Renal pelvis (tissue), 4 donors: ENCODE measurements around the gene BMPR1B. TPM values are rescaled to one million over a fixed set of nuclear protein-coding genes. Genes with fewer than 3 reads are reported as not detected.

Source experiments
- DNase-seq: peaks from one replicate; pipeline ENCODE4 v3.0.0-alpha.2; 2013
- polyA plus RNA-seq, 3 donors: library from polyadenylated mRNA; unstranded; fragments of 120-200 nt; gene quantifications; one replicate each; pipeline ENCODE4 v1.2.1, GENCODE V29; 2013; ENCODE audit not compliant: insufficient read length in 3 of 3

BMPR1B gene
- polyA plus RNA-seq, 3 donors: 17.3 to 24.4 (median 18.2) TPM

DNA sequence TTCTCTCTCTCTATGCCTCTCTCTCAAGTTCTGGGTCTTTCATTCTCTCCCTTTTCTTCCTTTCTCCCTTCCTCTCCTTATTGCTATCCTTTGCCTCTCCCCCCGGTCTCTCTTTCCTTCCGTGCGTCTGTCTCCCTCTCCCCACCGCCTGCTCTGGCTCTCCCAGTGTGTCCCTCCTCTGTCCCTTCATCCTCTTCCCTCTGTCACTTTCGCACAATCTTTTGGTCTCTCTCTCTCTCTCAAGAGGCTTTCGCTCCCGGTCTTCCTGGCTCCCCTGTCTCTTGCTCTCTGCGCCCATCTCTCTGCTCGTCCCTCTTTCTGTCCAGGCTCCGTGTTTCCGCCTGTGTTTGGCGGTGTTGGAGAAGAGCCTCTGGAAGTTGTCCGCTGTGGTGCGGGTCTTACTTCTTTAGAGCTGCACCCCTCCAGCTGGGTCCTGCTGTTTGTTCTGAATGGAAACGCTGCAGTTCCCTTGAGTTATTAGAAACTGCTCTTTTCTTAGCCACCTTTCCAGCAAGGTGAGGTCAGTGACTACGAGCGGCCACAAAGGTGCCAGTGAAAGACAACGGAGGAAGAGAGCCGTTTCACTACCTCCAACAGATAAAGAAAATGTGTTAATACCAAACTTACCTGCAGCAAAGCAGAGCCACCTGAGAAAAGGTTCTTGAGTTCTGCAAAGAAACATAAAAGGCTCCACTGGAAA lies 1.1 kb downstream of the BMPR1B start:
- no peak for DNase-seq

DNA sequence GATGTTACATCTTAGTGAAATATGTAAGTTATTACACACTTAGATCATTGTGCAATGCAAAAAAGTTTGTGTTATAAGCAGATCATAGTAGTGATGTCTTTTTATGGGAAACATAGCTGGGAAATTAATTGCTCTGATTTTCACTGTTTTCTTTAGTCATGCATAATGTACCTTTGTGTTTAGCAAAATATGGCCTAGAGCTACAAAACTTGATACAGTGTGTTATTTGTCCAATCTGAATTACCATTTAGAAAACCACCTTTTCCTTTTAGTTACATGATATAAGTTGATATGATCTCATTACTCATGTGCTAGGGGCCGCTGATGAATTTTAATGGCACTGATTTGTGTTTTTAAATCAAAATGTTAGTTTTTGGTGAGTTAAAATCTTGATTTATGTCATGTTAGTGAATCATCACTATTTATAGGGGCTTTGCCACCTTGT lies 2.0 kb downstream of the BMPR1B start:
- DNase-seq: no peak

DNA sequence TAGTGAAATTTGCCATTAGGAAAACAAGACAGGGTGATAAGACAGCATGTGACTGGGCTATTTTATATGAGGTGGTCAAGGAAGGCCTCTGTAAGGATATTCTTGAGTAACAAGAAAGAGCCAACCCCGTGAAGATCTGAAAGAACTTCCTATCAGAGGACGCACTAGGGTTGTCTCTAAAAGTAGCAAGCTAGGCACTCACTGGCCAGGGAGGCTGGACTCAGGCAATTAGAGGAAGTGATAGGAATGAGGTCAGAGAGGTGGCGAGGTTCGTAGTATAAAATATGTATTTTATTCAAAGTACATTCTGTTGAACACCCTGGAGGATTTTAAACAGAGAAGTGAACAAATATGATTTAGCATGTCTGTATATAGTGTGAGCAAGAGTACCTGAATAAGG lies 4.6 kb downstream of the BMPR1B start:
- DNase-seq: no peak

DNA sequence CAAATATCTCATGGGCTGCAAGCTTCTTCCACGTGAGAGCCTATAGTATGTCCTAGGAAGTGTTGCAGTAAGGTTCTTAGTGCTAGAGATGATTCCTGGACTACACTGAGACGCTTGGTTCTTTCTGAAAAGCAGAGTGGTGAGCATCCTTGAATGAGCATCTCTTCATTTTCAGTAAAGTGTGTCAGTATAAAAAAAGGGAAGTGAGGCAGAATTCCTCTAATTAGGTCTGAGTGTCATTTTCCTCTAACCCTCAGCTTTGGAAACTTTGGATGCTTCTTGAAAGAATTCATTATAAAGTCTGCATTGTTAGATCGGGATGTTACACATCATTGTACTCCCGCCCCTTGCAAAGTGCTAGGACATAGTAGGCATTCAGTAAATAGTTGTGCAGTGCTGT lies 5.2 kb downstream of the BMPR1B start:
- DNase-seq: no peak

DNA sequence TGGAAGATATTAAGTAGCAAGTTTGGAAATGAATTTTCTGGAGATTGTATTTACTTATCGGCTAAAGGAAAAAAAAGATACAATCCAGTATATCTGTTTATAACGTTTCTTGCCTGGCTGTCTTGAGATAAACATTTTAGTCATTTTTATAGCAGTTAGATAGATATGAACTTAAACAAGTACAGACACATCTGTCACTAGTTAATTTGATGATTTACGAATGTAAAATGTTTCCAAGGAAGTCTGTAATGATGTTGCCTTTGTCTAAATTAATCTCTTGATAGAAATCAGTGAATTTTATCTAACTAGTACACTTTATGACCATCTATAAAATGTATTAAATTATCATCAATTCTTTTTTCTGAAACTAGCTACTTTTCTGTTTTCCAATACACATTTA lies 5.7 kb downstream of the BMPR1B start:
- no peak for DNase-seq

DNA sequence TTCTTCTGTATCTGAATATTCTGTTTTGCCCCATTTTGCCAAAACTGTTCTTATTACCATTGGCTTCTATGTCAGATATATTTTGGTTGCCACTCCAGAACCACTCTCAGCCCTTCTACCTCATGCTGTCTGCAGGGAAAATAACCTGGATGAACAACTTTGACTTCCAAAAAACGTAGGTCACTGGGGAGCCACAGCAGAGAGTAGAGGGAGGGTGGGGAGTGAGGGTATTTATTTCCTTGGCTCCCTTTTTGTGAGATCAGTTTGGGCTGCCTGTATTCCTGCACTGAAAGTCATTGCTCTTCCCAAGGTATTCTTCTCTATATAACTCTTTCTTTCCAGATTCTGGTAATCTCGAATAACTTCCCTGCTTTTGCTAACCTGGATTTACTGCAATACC lies 6.3 kb downstream of the BMPR1B start:
- DNase-seq: no peak

DNA sequence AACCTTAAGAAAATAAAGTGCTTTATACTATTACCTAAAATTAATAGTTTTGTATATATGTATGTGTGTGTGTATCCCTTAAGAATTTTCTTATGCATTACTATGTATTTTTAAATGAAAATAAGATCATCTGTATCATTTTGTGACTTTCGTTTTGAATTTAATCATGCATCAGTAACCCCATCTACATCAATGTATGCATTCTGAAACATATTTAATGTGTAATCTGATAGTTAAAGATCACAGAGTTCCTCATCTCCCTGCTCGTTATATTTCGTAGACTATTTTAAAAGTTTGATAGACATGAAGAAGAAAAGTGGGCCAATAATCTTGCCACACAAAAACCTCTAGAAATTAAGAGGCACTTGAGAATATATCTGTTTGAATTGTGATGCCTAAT lies 7.4 kb downstream of the BMPR1B start:
- no peak for DNase-seq

DNA sequence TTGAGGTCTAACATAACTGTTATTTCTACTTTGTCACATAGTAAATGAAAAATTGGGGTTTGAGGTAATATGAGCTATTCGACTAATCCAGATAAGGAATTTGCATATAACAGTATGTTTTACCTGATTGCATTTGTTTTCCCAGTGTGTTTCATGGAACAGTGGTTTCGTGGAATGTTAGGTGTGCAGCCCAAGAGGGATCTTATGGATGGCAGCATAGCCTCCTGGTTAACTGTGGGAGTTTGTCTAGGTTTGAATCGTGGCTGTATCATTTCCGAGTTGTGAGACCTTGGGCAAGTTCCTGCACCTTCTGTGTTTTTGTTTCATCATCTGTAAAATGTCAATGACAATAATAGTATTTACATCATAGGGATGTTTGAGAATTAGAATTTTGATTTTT lies 7.9 kb downstream of the BMPR1B start:
- no peak for DNase-seq

DNA sequence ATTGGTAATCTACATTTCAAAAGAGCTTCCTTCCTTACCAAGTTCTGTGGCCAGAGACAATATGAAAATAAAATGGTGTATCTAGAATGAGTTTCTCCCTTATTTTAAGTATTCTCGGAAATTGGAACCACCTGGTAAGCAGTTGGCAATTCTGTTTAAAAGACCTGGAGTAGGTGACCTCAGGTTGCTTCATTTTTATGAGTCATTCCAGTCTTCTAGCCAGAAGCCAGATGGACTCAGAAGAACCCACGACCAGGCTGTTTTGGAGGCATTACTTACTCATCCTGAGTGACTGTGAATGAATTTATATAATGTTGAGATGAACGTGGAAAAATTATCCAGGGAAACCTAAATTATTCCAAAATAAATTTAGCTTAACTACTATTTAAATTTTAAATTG lies 9.1 kb downstream of the BMPR1B start:
- no peak for DNase-seq

DNA sequence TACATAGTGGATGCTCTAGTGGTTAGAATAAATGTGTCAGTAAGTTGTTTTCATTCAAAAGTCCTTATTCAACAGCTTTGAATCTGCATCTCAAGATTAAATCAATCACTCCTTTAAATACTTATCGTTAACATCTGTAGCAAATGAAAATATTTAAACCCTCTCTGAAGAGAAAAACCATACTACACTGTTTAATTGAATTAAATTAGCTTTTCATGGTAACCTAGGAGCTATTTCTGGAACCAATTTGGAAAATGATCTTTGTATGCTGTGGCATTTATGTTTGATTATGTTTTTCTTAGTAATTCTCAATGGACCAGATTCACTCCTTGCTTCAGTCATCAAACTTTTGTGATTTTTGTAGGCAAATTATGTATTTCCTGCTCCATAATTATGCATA lies 9.7 kb downstream of the BMPR1B start:
- DNase-seq: no peak

DNA sequence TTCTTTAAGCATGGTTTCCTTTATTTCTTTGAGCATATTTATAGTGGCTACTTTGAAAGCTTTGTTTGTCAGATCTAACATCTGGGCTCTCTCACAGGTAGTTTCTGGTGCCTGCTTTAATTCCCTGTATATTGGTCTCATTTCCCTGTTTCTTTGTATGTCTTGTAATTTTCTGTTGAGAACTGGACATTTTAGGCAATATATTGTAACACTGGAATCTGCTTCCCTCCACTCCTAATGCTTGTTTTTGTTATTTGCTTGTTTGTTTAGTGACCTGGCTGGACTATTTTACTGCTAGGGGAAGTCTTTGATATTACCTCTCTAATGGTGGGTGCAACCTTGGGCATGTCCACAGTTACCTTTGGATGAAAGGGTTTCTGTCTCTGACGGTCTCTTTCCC lies 25.0 kb downstream of the BMPR1B start:
- no peak for DNase-seq

DNA sequence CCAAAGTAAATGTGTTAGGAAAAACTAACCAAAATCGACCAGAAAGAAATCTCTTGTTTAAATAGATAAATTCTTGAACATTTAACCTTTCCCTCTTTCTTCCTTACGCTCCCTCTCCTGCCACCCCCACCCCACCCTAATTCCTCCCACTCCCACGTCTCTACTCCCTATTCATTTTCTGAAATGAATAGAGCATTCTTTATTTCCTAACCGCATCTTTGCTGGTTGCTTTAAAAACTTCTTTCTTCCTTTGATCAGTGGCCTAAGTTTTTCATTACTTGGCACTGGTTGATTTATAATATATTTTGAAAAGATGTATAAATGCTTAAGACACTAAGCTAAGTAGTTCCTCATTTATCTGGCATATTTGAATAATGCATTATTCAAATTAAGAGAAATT lies 33.9 kb downstream of the BMPR1B start:
- no peak for DNase-seq

DNA sequence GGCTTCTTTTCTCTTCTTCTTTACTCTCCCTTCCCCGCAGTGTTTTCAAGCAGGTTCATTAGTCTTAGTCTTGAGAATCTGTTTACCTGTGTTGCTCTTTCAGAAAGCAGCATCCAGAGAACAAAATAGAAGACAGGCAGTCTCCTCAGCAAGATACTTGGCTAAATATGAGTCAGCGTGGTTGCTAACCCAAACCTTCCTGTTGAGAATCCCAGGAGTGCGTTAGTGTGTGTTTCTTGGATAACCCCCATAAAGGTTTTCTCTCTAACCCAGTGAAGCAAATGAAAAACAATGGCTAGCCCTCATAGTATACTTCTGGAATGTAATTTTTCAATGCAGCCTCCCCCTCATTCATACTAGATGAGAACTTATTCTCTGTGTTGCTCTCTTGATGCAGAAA lies 41.1 kb downstream of the BMPR1B start:
- DNase-seq: no peak

DNA sequence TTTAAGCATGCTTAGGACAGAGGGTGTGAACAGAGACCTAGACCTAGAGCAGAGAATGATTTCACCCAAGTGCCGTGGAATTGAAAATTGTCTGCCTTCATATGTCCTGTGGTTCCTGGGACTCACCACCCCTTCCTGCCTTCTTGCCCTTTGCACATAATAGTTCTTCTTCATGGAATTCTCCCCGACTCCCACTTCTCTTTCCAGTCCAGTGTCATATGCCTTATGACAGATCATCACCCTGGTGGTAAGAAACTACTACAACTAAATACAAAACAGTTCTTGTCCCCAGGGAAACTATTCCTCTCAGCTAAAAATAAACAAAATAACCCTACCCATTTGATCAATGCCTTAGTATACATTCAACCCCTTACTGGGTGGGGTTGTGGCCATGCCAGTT lies 43.3 kb downstream of the BMPR1B start:
- no peak for DNase-seq

DNA sequence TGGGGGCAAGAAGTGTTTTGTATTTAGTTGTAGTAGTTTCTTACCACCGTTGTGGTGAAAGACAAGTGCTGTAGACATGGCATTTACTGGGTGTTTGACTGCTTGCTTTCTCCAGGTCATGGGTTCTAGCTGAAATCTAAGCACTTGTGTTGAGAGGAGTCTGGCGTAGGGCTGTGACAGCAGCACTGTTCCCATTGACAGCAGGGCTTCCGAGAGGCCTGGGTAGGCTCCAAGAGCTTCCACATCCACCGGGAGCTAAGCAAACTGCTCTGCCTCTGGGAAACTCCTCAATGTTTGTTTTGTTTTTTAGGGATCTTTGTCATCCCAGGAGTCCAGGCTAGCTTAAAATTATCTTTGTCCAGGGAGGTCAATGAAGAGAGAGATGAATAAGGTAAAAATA lies 44.3 kb downstream of the BMPR1B start:
- no peak for DNase-seq

DNA sequence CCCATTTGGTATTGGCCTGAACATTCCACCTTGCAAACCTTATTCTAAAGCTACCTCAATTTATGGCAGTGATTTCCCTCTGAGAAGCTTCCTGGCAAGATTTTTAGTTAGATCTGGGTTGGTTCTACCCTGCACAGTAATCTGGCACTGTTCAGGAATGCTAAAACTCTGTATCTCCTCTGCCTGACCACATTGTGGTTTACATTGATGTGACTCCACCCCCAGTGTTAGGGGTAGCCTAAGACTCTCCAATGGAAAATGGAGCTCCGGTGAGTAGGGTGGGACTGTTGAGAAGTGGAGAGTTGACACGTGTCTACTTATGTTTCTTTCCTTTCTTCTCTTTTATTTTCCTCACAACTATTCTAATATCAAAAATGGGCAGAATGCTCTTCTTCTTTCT lies 45.4 kb downstream of the BMPR1B start:
- no peak for DNase-seq

DNA sequence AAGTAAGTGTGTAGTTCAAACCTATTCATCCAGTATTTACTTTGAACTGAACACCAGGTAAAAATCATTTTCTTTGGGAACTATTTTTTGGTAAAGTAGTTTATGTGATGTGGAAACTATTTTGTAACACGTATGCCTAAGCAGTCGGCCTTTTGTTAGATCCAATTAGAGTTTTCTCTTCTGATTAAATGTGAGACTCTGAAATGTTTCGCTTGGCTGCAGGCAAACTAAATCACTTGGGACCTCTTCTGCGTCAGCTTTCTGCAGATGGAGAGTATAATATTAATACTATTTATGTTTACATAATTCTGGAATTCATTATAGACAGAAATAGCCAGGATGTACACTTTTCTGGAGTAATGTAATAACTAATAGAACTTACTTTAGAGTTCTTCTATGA lies 46.9 kb downstream of the BMPR1B start:
- DNase-seq: no peak

DNA sequence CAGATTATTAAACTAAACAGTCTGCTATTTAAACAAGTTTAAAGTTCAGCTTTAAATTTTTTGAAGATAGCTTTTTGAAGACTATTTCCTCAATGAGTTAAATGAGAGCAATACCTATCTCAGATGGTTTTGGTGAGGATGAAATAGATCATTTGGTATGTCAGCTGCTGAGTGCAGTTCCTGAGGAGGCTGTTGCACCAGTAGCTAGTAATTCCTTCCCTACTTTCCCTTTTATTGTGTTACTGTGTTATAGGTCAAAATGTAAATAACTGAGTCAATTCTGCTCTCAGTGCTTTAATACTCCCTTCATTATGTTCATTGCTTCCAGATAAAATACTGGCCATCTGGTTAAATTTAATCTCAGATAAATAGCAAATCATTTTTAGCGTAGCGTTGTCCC lies 48.6 kb downstream of the BMPR1B start:
- DNase-seq: no peak

DNA sequence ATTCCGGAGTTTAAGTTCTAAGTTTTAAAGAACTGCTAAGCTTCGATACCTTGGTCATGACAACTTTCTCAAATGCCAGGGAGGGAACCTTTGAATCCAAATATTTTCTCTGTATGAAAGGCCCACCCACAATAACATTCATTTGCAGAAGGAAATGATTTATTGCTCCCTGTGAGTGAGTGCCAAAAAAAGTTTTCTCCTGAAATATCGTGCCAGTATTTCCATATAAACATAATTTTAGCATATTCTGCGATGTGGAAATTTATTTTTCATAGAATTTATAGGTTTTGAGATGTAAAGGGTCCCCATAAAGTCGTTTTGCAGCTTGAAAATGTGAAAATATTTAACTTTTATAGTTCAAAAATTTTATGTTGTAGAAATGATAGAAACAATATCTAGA lies 53.9 kb downstream of the BMPR1B start:
- no peak for DNase-seq

DNA sequence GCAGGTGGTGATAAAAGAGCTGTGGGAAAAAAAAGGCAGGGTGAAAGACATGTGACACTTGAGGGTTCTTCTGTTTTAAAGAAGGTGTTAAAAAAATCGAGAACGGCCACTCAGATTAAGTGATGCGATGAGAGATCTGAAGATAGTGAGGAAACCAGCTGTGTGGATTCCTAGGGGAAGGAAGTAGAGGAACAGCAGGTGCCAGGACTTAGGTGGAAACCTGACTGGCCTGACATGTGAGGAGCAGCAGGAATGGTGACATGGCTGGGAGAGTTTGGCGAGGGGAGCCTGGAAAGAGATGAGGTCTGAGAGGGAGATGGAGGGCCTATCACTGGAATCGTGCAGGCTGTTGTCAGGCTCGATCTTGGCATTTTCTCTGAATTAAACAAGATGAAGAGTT lies 55.5 kb downstream of the BMPR1B start:
- no peak for DNase-seq

DNA sequence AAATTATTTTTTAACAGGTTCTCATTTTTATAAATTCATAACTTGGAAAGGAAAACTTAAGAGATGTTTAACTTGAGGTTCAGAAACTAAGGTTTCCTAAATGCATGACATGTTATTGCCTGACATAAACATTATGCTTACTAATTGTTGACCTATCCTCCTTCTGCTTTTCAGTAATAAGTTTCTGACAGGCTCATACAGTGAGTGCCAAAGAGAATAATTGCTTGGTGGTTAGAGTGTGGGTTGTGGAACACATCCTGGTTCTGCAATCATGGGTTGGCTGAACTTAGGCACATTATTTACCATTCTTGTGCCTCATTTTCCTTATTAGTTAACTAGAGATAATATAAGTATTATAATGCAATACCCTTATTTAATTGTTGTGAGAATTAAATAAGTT lies 56.5 kb downstream of the BMPR1B start:
- no peak for DNase-seq

DNA sequence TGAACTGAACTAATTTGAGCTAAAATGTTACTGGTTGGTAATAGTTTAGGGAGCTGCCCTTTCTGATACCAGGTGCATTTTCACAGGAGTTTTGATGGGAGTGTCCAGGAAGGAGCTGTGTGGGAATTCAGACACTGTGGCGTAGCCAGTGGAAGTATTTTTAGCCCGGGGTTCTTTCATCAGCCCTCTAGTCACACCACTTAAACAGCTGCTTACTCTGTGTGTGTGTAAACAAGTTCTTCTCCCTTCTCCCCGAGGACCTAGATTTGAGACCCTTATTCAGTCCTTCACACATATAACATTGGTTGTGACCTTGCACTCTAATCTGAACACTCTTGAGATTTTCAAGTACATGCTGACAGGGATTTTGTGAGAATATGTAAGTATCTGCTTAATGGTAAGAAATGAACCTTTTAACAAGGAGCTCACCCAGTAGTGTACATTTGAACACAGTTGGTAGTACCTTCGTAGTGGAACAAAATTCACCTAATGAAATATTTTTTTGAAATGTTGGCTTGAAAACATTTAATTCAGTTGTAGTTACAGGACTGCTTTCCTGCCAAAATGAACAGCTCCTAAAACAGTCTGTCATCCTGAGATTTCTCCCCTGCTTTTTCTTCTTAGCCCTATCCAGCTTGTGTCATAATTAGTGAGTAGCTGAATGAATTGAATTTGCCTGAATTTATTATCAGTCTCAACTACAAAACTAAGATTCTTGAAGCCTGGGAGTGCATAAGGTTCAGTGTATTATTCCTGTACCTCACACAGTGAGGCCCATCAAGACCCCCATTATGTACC lies 61.8 kb downstream of the BMPR1B start:
- DNase-seq: no peak

DNA sequence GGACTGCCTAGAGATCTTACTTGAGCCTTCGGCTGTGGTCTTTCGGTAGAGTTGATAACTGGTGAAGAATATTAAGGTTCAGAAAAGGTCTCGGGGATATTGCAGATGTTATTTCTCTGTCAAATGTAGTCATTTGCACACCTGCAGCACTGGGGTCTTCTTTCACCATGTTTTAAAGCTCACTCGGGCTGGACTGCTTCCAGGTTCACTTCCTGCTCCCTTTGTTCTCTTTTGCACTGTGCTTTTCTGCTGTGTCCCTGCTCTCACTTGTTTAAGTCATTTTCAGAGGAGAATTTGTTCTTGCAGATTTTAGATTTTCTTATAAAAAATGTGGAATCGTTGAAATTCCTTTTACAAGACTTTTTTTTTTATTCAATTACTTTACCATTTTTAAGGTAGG lies 68.5 kb downstream of the BMPR1B start:
- no peak for DNase-seq
